GM23248 (cell line): ENCODE results near the gene ALPK3. TPM values are rescaled to one million over a fixed set of nuclear protein-coding genes. Genes with fewer than 3 reads are reported as not detected.

Experiments used
- DNase-seq: peaks from one replicate; pipeline ENCODE4 v3.0.0-alpha.2; 2015
- H2AFZ ChIP-seq: fragments of 200-600 bp; sonication (generic); 2 replicates; pipeline ENCODE4 v1.6.1; 2016; ENCODE audit warnings: antibody characterized with exemption
- H3F3A ChIP-seq: fragments of 200-600 bp; sonication (generic); 2 replicates; pipeline ENCODE4 v1.6.1; 2016; ENCODE audit warnings: mild to moderate bottlenecking, antibody characterized with exemption, mixed run types; ENCODE audit not compliant: insufficient read depth
- H3K27ac ChIP-seq: fragments of 200-600 bp; sonication (generic); 2 replicates; pipeline ENCODE4 v1.5.1; 2016; ENCODE audit warnings: mild to moderate bottlenecking
- H3K27me3 ChIP-seq: fragments of 200-600 bp; sonication (generic); replicated peaks from 2 replicates; pipeline ENCODE4 v1.6.1; 2016; ENCODE audit warnings: mild to moderate bottlenecking; ENCODE audit not compliant: insufficient read depth
- H3K36me3 ChIP-seq: fragments of 200-600 bp; sonication (generic); 2 replicates; pipeline ENCODE4 v1.6.1; 2016; ENCODE audit warnings: low read depth, mild to moderate bottlenecking
- H3K4me1 ChIP-seq: fragments of 200-600 bp; sonication (generic); 2 replicates; pipeline ENCODE4 v1.6.1; 2016; ENCODE audit warnings: mild to moderate bottlenecking; ENCODE audit not compliant: insufficient read depth
- H3K4me2 ChIP-seq: fragments of 200-600 bp; sonication (generic); one replicate; pipeline ENCODE4 v1.6.1; 2016; ENCODE audit warnings: mild to moderate bottlenecking; ENCODE audit not compliant: unreplicated experiment
- H3K4me3 ChIP-seq: fragments of 200-600 bp; sonication (generic); 2 replicates; pipeline ENCODE4 v1.5.1; 2016; ENCODE audit warnings: mild to moderate bottlenecking
- H3K79me2 ChIP-seq: fragments of 200-600 bp; sonication (generic); 2 replicates; pipeline ENCODE4 v1.6.1; 2016; ENCODE audit warnings: mild to moderate bottlenecking; ENCODE audit not compliant: insufficient read depth
- H3K9ac ChIP-seq: fragments of 200-600 bp; sonication (generic); 2 replicates; pipeline ENCODE4 v1.6.1; 2016; ENCODE audit warnings: mild to moderate bottlenecking
- H3K9me2 ChIP-seq: fragments of 200-600 bp; sonication (generic); 2 replicates; pipeline ENCODE4 v1.6.1; 2016; ENCODE audit warnings: mixed run types, mild to moderate bottlenecking, moderate library complexity; ENCODE audit not compliant: insufficient read depth
- H3K9me3 ChIP-seq: fragments of 200-600 bp; sonication (generic); one replicate; pipeline ENCODE4 v1.6.1; 2017; ENCODE audit warnings: low read depth
- H4K20me1 ChIP-seq: fragments of 200-600 bp; sonication (generic); 2 replicates; pipeline ENCODE4 v1.6.0; 2016; ENCODE audit not compliant: insufficient read depth
- EZH2 ChIP-seq: fragments of 200-600 bp; sonication (generic); IDR thresholded peaks from 2 replicates; pipeline ENCODE4 v1.6.1; 2018; ENCODE audit warnings: antibody characterized with exemption, mild to moderate bottlenecking; ENCODE audit not compliant: insufficient read depth, poor library complexity, severe bottlenecking
- EZH2phosphoT487 ChIP-seq: fragments of 200-600 bp; sonication (generic); IDR thresholded peaks from 2 replicates; pipeline ENCODE4 v1.6.1; 2018; ENCODE audit warnings: antibody characterized with exemption, moderate library complexity, mild to moderate bottlenecking, low read depth; ENCODE audit not compliant: insufficient read depth
- WGBS, 2 experiments: methylation state at CpG; one replicate each; pipeline ENCODE4 v1.1.6; 2015 to 2017; ENCODE audit warnings: low lambda C conversion rate in 2 of 2, low coverage in 1 of 2; ENCODE audit errors: missing lambda C conversion rate in 2 of 2; 5-methylcytosine and 5-hydroxymethylcytosine counted together
- in situ Hi-C: fragments of 300-500 bp; cut with MboI; formaldehyde crosslinking; loops from 2 replicates; pipeline ENCODE4 v1.15.0; 2020
- polyA plus RNA-seq: library from polyadenylated mRNA; unstranded; fragments of >200 nt; fragmentation: Nextera tagmentation; extraction: Ambion mirVana; gene quantifications from 2 replicates; pipeline ENCODE4 v1.2.1, GENCODE V29; 2016
- total RNA-seq: library from RNA; depleted of rRNA; stranded (reverse); fragments of >200 nt; shearing (Covaris generic); gene quantifications from 2 replicates; pipeline ENCODE4 v1.2.3, GENCODE V29; 2014

ALPK3 gene
- total and polyA plus RNA-seq, 2 experiments from 2014 or later = 5.0 TPM; not detected in 1

- no peaks in the 10 kb centered on the region for H3K9me2 ChIP-seq
- no peak overlapping the region for H3K9ac ChIP-seq
- H3K4me3 ChIP-seq = no peak overlapping the region
- H3K9me3 ChIP-seq = no peaks in the 10 kb centered on the region
- no peaks in the 10 kb centered on the region for H3K36me3 ChIP-seq
- no peak overlapping the region for H3K4me2 ChIP-seq
- no peaks in the 10 kb centered on the region for H3K79me2 ChIP-seq
- no peak for TF ChIP-seq EZH2phosphoT487
- no peak for TF ChIP-seq EZH2
- H3K27me3 ChIP-seq = no peaks in the 10 kb centered on the region
- no peaks in the 10 kb centered on the region for H3K4me1 ChIP-seq
- H2AFZ ChIP-seq = no peak overlapping the region
- no peak overlapping the region for H3K27ac ChIP-seq
- in situ Hi-C loops = no loop called here
- DNase-seq = no peak
- no peaks in the 10 kb centered on the region for H4K20me1 ChIP-seq
- 0 out of 2 replicates have a peak, but pooled peaks cover 5% of the 10 kb centered on the region for H3F3A ChIP-seq
Measured at GRCh38 chr15:84811828-84812227, 5.3 kb upstream of the ALPK3 start.

GRCh38 chr15:84812842-84813241 lies 4.3 kb upstream of the ALPK3 start:
- H3K9me2 ChIP-seq = no peaks in the 10 kb centered on the region
- H3K4me3 ChIP-seq = no peak overlapping the region
- no peaks in the 10 kb centered on the region for H3K27me3 ChIP-seq
- no peaks in the 10 kb centered on the region for H3K79me2 ChIP-seq
- H3F3A ChIP-seq = 0 out of 2 replicates have a peak, but pooled peaks cover 5% of the 10 kb centered on the region
- no peaks in the 10 kb centered on the region for H3K9me3 ChIP-seq
- H3K4me2 ChIP-seq = no peak overlapping the region
- no peaks in the 10 kb centered on the region for H3K36me3 ChIP-seq
- H3K27ac ChIP-seq = no peak overlapping the region
- no peak overlapping the region for H2AFZ ChIP-seq
- TF ChIP-seq EZH2phosphoT487 (no peak), EZH2 (no peak)
- H4K20me1 ChIP-seq = no peaks in the 10 kb centered on the region
- WGBS, 2 experiments = 95 to 100% methylated on average over 2 of the region's 2 CpGs
- no peak overlapping the region for H3K9ac ChIP-seq
- in situ Hi-C loops = no loop called here
- no peaks in the 10 kb centered on the region for H3K4me1 ChIP-seq
- no peak for DNase-seq

GRCh38 chr15:84813435-84813834 lies 3.7 kb upstream of the ALPK3 start:
- no peak for DNase-seq
- H3K27ac ChIP-seq = no peak overlapping the region
- H3K9ac ChIP-seq = no peak overlapping the region
- no peaks in the 10 kb centered on the region for H3K9me3 ChIP-seq
- H3K27me3 ChIP-seq = no peaks in the 10 kb centered on the region
- no peak overlapping the region for H3K4me3 ChIP-seq
- H3K4me1 ChIP-seq = no peaks in the 10 kb centered on the region
- 100% methylated on average over 1 of the region's 1 CpG for WGBS, 2 experiments
- no peaks in the 10 kb centered on the region for H4K20me1 ChIP-seq
- no peaks in the 10 kb centered on the region for H3K36me3 ChIP-seq
- H3F3A ChIP-seq = 0 out of 2 replicates have a peak, but pooled peaks cover 9% of the 10 kb centered on the region
- no peak overlapping the region for H2AFZ ChIP-seq
- no peak for TF ChIP-seq EZH2
- no peak for TF ChIP-seq EZH2phosphoT487
- H3K4me2 ChIP-seq = no peak overlapping the region
- H3K79me2 ChIP-seq = no peaks in the 10 kb centered on the region
- H3K9me2 ChIP-seq = no peaks in the 10 kb centered on the region
- in situ Hi-C loops = no loop called here

GRCh38 chr15:84813931-84814330 lies 3.2 kb upstream of the ALPK3 start:
- in situ Hi-C loops = no loop called here
- 61 to 62% methylated on average over 1 of the region's 1 CpG for WGBS, 2 experiments
- 0 out of 2 replicates have a peak, but pooled peaks cover 14% of the 10 kb centered on the region for H3F3A ChIP-seq

GRCh38 chr15:84814916-84815315 lies 2.2 kb upstream of the ALPK3 start:
- Histone ChIP-seq H3K36me3 (no peaks in the 10 kb centered on the region), H2AFZ (no peak overlapping the region), H3K27ac (no peak overlapping the region), H3K9me3 (no peaks in the 10 kb centered on the region), H4K20me1 (no peaks in the 10 kb centered on the region), H3F3A (0 out of 2 replicates have a peak, but pooled peaks cover 14% of the 10 kb centered on the region), H3K9me2 (no peaks in the 10 kb centered on the region), H3K4me3 (no peak overlapping the region), H3K27me3 (no peaks in the 10 kb centered on the region), H3K9ac (no peak overlapping the region), H3K79me2 (no peaks in the 10 kb centered on the region), H3K4me2 (no peak overlapping the region), H3K4me1 (no peaks in the 10 kb centered on the region)
- in situ Hi-C loops = no loop called here
- DNase-seq = no peak
- 78 to 80% methylated on average over 10 of the region's 10 CpGs for WGBS, 2 experiments
- TF ChIP-seq EZH2 (no peak), EZH2phosphoT487 (no peak)

More at GRCh38 chr15:84813931-84814330, 3.2 kb upstream of the ALPK3 start:
- no peak overlapping the region for H2AFZ ChIP-seq
- H3K9me3 ChIP-seq = no peaks in the 10 kb centered on the region
- no peak overlapping the region for H3K4me2 ChIP-seq
- H3K36me3 ChIP-seq = no peaks in the 10 kb centered on the region
- no peaks in the 10 kb centered on the region for H4K20me1 ChIP-seq
- H3K4me1 ChIP-seq = no peaks in the 10 kb centered on the region
- H3K4me3 ChIP-seq = no peak overlapping the region
- TF ChIP-seq EZH2phosphoT487 = no peak
- TF ChIP-seq EZH2 = no peak
- H3K79me2 ChIP-seq = no peaks in the 10 kb centered on the region
- no peaks in the 10 kb centered on the region for H3K9me2 ChIP-seq
- no peak overlapping the region for H3K9ac ChIP-seq
- no peaks in the 10 kb centered on the region for H3K27me3 ChIP-seq
- H3K27ac ChIP-seq = no peak overlapping the region
- no peak for DNase-seq
